ENCODE data around the gene CPLX1.

Gene CPLX1

GRCh38 chr4:865121-865465, 39.2 kb upstream of the CPLX1 start:
- Histone ChIP-seq H3K4me1 (ENCODE audit: low read depth, poor library complexity, severe bottlenecking) (no peaks in the 10 kb centered on the region), H3K4me3 (IDR thresholded peaks at IDR 0.05; ENCODE audit: insufficient read depth, low read depth, low read length) (no peak overlapping the region), H3K9ac (no peak overlapping the region), H3K4me2 (no peak overlapping the region), H3K36me3 (ENCODE audit: insufficient read depth) (no peaks in the 10 kb centered on the region), H3K27ac (no peak overlapping the region), H3K79me2 (ENCODE audit: insufficient read depth, low read depth) (no peaks in the 10 kb centered on the region), H4K20me1 (ENCODE audit: insufficient read depth) (no peaks in the 10 kb centered on the region), H2AFZ (ENCODE audit: low read depth) (no peak overlapping the region), H3K27me3 (ENCODE audit: insufficient read depth, low read depth) (no peaks in the 10 kb centered on the region)
- TF ChIP-seq CTCF (conservative IDR thresholded peaks at IDR 0.05; ENCODE audit: low read depth, low read length): no peak

GRCh38 chr4:864456-865120, 38.7 kb upstream of the CPLX1 start:
- no peak overlapping the region for H3K27ac ChIP-seq
- H3K4me1 ChIP-seq (ENCODE audit: low read depth, poor library complexity, severe bottlenecking): no peaks in the 10 kb centered on the region
- H3K4me3 ChIP-seq (IDR thresholded peaks at IDR 0.05; ENCODE audit: insufficient read depth, low read depth, low read length): no peak overlapping the region
- no peaks in the 10 kb centered on the region for H3K27me3 ChIP-seq (ENCODE audit: insufficient read depth, low read depth)
- no peak overlapping the region for H2AFZ ChIP-seq (ENCODE audit: low read depth)
- H3K79me2 ChIP-seq (ENCODE audit: insufficient read depth, low read depth): no peaks in the 10 kb centered on the region
- no peak overlapping the region for H3K4me2 ChIP-seq
- no peaks in the 10 kb centered on the region for H3K36me3 ChIP-seq (ENCODE audit: insufficient read depth)
- no peak overlapping the region for H3K9ac ChIP-seq
- no peaks in the 10 kb centered on the region for H4K20me1 ChIP-seq (ENCODE audit: insufficient read depth)
- TF ChIP-seq CTCF (conservative IDR thresholded peaks at IDR 0.05; ENCODE audit: low read depth, low read length): no peak

- H3K36me3 ChIP-seq (ENCODE audit: insufficient read depth): no peaks in the 10 kb centered on the region
- no peak overlapping the region for H3K4me2 ChIP-seq
- no peaks in the 10 kb centered on the region for H3K27me3 ChIP-seq (ENCODE audit: insufficient read depth, low read depth)
- H3K27ac ChIP-seq: no peak overlapping the region
- H3K4me3 ChIP-seq (IDR thresholded peaks at IDR 0.05; ENCODE audit: insufficient read depth, low read depth, low read length): no peak overlapping the region
- H4K20me1 ChIP-seq (ENCODE audit: insufficient read depth): no peaks in the 10 kb centered on the region
- no peak overlapping the region for H2AFZ ChIP-seq (ENCODE audit: low read depth)
- H3K9ac ChIP-seq: no peak overlapping the region
- no peaks in the 10 kb centered on the region for H3K79me2 ChIP-seq (ENCODE audit: insufficient read depth, low read depth)
- no peak for TF ChIP-seq CTCF (conservative IDR thresholded peaks at IDR 0.05; ENCODE audit: low read depth, low read length)
- no peaks in the 10 kb centered on the region for H3K4me1 ChIP-seq (ENCODE audit: low read depth, poor library complexity, severe bottlenecking)
Measured at GRCh38 chr4:860561-860960, 34.6 kb upstream of the CPLX1 start.

- H3K27ac ChIP-seq: no peak overlapping the region
- no peak overlapping the region for H2AFZ ChIP-seq (ENCODE audit: low read depth)
- H3K79me2 ChIP-seq (ENCODE audit: insufficient read depth, low read depth): no peaks in the 10 kb centered on the region
- no peak for TF ChIP-seq CTCF (conservative IDR thresholded peaks at IDR 0.05; ENCODE audit: low read depth, low read length)
- no peak overlapping the region for H3K9ac ChIP-seq
- no peak overlapping the region for H3K4me3 ChIP-seq (IDR thresholded peaks at IDR 0.05; ENCODE audit: insufficient read depth, low read depth, low read length)
- H3K27me3 ChIP-seq (ENCODE audit: insufficient read depth, low read depth): no peaks in the 10 kb centered on the region
- no peaks in the 10 kb centered on the region for H3K4me1 ChIP-seq (ENCODE audit: low read depth, poor library complexity, severe bottlenecking)
- no peak overlapping the region for H3K4me2 ChIP-seq
- H3K36me3 ChIP-seq (ENCODE audit: insufficient read depth): no peaks in the 10 kb centered on the region
- H4K20me1 ChIP-seq (ENCODE audit: insufficient read depth): no peaks in the 10 kb centered on the region
Measured at GRCh38 chr4:859496-859895, 33.6 kb upstream of the CPLX1 start.
